Fibroblast of skin of left quadriceps (primary cell): ENCODE data around the gene PHKG2.

ENCODE experiments used
- DNase-seq, 2 experiments: peaks; one replicate each; pipeline ENCODE4 v3.0.0-alpha.2; 2013; ENCODE audit warnings: low read depth in 2 of 2

Gene PHKG2

GRCh38 chr16:30728321-30728720, 19.9 kb upstream of the PHKG2 start:
- DNase-seq = no peak

GRCh38 chr16:30728899-30729672, 19.1 kb upstream of the PHKG2 start:
- DNase-seq = no peak

GRCh38 chr16:30731411-30731810, 16.8 kb upstream of the PHKG2 start:
- no peak for DNase-seq

GRCh38 chr16:30736995-30737793, 11.0 kb upstream of the PHKG2 start:
- DNase-seq = no peak

DNA sequence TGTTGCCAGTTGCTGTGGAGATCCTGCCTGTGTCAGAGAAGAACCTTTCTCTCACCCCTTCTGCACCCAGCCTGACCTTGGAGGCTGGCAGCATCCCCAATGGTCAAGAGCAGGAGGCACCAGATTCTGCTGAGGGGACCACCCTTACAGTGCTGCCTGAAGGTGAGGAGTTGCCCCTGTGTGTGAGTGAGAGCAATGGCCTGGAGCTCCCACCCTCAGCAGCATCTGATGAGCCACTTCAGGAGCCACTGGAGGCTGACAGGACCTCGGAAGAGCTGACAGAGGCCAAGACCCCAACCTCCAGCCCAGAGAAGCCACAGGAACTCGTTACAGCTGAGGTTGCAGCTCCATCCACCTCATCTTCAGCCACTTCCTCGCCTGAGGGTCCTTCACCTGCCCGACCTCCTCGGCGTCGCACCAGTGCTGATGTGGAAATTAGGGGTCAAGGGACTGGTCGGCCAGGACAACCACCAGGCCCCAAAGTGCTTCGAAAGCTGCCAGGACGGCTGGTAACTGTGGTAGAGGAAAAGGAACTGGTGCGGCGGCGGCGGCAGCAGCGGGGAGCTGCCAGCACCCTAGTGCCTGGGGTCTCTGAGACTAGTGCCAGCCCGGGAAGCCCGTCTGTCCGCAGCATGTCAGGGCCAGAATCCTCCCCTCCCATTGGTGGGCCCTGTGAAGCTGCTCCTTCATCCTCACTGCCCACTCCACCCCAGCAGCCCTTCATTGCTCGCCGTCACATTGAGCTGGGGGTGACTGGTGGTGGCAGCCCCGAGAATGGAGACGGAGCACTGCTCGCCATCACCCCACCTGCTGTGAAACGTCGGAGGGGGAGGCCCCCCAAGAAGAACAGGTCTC, 10.2 kb upstream of the PHKG2 start:
- no peak for DNase-seq

GRCh38 chr16:30738984-30739951, 9.0 kb upstream of the PHKG2 start:
- DNase-seq = no peak

- DNase-seq = no peak
Observed at GRCh38 chr16:30740364-30741251, 7.6 kb upstream of the PHKG2 start.

DNA sequence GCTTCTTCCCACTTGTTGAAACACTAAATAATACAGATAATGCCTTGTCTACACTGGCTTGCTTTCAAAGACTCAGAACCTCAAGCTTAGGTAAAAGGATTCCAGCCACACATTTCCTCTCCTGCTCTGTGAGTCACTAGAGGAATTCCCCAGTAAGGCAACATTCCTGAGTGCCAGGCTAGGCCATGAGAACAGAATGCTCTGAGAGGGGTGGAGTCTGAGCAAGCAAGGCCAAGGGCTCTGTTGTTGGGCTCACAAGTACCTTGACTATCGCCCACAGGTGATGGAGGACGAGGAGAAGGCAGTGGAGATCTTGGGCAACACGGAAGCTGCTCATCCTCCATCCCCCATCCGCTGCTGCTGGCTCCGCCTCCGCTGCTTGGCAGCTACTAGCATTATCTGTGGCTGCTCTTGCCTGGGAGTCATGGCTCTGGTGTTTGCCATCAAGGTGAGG, 6.7 kb upstream of the PHKG2 start:
- peak; percentile 36 to 45 for DNase-seq

- DNase-seq = no peak
Observed at GRCh38 chr16:30743716-30744115, 4.5 kb upstream of the PHKG2 start.

DNA sequence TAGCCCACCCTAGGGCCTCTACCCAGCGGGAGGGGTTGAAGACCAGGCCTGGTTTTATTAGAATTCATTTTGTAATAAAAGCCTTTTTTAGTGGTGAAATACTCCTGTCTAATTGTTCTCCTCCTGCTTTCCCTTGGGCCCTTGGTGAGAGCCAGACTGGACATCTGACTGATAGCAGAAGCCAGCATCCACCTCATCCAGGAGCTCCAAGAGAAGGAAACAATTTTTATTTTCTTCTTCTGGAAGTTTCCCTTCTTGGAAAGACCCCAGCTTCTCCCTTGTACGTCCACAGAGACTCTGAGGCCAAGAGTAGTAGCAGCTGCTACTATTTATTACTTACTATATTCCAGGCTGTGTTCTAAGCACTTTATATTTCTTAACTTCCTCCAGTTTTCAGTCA, 4.0 kb upstream of the PHKG2 start:
- no peak for DNase-seq

- no peak for DNase-seq
Observed at GRCh38 chr16:30745082-30745481, 3.1 kb upstream of the PHKG2 start.

GRCh38 chr16:30746638-30747175, 1.5 kb upstream of the PHKG2 start:
- DNase-seq = no peak

- DNase-seq = no peak
Observed at GRCh38 chr16:30747331-30747730, 894 bp upstream of the PHKG2 start.

GRCh38 chr16:30748634-30749445, 615 bp downstream of the PHKG2 start:
- no peak for DNase-seq

DNA sequence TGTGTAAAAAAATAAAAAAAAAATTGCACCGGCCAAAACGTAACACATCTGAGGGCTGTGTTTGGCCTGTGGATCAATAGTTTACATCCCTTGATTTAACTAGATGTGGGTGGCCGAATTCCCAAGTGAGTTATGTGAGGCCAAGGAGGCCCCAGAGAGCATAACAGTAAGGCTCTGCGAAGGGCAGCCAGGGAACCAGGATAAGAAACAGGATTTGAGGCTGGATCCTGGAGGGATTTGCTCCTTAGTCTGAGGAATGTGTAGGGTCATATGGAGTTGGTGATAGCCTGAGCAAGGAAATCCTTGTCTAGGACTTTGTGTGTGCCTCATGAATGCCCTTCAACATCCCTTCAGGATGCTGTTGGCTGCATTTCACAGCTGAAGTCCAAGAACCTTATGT, 2.0 kb downstream of the PHKG2 start:
- DNase-seq = no peak

- no peak for DNase-seq
Observed at GRCh38 chr16:30750876-30751465, 2.7 kb downstream of the PHKG2 start.

DNA sequence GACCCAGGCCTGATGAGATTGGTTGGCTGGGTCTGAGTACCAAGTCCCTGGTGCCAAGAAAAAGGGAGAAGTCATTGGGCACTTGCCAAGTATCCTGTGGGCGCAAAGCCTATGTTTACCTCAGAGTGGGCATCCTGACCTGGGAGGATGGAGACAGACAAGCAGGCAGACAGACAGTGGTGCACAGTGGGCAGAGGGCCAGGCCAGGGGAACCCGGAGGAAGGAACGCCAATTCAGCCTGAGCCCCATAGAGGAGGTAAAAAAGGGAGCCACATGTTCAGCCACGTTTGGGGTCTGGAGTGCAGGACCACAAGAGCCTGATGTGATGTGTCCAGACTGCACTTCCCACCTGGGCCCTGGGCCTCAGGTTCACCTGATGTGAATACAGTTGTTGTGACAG, 5.4 kb downstream of the PHKG2 start:
- no peak for DNase-seq
